NB4 (cell line): Measurements from ENCODE around the gene NTSR2.

ENCODE experiments used
- POLR2A ChIP-seq: IDR thresholded peaks from 2 replicates; pipeline ENCODE4 v1.6.1; 2011; ENCODE audit warnings: mild to moderate bottlenecking; ENCODE audit not compliant: insufficient read length; ENCODE audit errors: extremely low read depth
- TF ChIP-seq, protein P1 (sequence below): IDR thresholded peaks from one replicate; pipeline ENCODE4 v1.5.1; 2012; ENCODE audit warnings: low read depth, low read length

DNA sequence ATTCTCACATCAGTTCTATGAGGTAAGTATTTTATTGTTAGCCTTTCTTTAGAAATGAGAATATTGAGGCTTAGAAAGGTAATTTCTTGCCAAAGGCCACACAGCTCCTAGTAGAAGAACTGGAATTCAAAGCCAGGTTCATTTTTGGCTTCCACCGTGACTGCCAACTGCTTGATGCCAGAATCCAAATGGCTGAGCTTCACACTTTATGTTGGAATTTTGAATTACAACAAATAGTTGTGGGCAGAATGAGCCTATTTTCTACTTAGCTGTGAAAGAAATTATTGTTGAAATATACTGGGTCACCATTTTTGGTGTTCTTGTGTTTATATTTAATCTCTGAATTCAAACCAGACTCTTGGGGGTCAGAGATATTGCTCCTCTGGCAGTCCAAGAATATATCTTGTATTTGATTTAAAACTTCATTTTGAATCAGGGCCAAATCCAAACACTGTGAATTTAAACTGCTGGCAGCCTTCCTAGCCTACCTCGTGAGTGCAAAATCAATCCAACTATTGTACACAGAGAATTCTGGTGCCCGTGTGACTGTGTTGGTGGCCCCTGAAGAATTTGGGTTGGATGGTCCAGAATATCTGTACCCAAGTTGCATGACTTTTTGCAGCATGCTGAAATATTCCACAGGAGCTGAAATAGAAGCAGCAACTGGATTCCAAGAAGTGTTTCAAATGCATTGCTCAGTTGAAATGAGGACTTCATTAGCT lies 40.8 kb upstream of the NTSR2 start:
- TF ChIP-seq, protein P1, sequence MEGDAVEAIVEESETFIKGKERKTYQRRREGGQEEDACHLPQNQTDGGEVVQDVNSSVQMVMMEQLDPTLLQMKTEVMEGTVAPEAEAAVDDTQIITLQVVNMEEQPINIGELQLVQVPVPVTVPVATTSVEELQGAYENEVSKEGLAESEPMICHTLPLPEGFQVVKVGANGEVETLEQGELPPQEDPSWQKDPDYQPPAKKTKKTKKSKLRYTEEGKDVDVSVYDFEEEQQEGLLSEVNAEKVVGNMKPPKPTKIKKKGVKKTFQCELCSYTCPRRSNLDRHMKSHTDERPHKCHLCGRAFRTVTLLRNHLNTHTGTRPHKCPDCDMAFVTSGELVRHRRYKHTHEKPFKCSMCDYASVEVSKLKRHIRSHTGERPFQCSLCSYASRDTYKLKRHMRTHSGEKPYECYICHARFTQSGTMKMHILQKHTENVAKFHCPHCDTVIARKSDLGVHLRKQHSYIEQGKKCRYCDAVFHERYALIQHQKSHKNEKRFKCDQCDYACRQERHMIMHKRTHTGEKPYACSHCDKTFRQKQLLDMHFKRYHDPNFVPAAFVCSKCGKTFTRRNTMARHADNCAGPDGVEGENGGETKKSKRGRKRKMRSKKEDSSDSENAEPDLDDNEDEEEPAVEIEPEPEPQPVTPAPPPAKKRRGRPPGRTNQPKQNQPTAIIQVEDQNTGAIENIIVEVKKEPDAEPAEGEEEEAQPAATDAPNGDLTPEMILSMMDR, result no peak
- no peak for TF ChIP-seq POLR2A
